Ishikawa (cell line): Measurements from ENCODE around the gene CEP135.

Experiments
- CEBPB ChIP-seq: IDR thresholded peaks from 2 replicates; pipeline ENCODE4 v1.6.1; 2012
- CREB1 ChIP-seq: IDR thresholded peaks from 2 replicates; pipeline ENCODE4 v1.6.1; 2012; ENCODE audit warnings: low read depth
- EGR1 ChIP-seq: IDR thresholded peaks from 2 replicates; pipeline ENCODE4 v1.6.1; 2012
- EP300 ChIP-seq: IDR thresholded peaks from 2 replicates; pipeline ENCODE4 v1.6.1; 2012; ENCODE audit warnings: borderline replicate concordance
- FOXM1 ChIP-seq: IDR thresholded peaks from 2 replicates; pipeline ENCODE4 v1.6.1; 2012; ENCODE audit warnings: low read depth, borderline replicate concordance
- MAX ChIP-seq: IDR thresholded peaks from 2 replicates; pipeline ENCODE4 v1.6.1; 2012
- NFIC ChIP-seq: IDR thresholded peaks from 2 replicates; pipeline ENCODE4 v1.6.1; 2012
- RAD21 ChIP-seq: IDR thresholded peaks from 2 replicates; pipeline ENCODE4 v1.6.1; 2012; ENCODE audit warnings: low read depth
- REST ChIP-seq: IDR thresholded peaks from 2 replicates; pipeline ENCODE4 v1.6.1; 2012; ENCODE audit warnings: low read depth, mild to moderate bottlenecking
- TAF1 ChIP-seq: IDR thresholded peaks from 2 replicates; pipeline ENCODE4 v1.6.1; 2012; ENCODE audit warnings: low read depth, mild to moderate bottlenecking
- TCF12 ChIP-seq: IDR thresholded peaks from 2 replicates; pipeline ENCODE4 v1.6.1; 2012; ENCODE audit warnings: low read depth
- TEAD4 ChIP-seq: IDR thresholded peaks from 2 replicates; pipeline ENCODE4 v1.6.1; 2012
- USF1 ChIP-seq: IDR thresholded peaks from 2 replicates; pipeline ENCODE4 v1.6.1; 2012
- YY1 ChIP-seq: IDR thresholded peaks from 2 replicates; pipeline ENCODE4 v1.6.1; 2012; ENCODE audit warnings: low read depth
- ZBTB7A ChIP-seq: IDR thresholded peaks from 2 replicates; pipeline ENCODE4 v1.6.1; 2012; ENCODE audit warnings: low read depth

The CEP135 gene

GRCh38 chr4:56003606-56004005, 54.9 kb downstream of the CEP135 start:
- TF ChIP-seq EP300 (no peak), MAX (no peak), CREB1 (no peak), TAF1 (no peak), ZBTB7A (no peak), USF1 (no peak), YY1 (no peak), CEBPB (no peak), FOXM1 (no peak), RAD21 (no peak), TCF12 (no peak), EGR1 (no peak), TEAD4 (no peak)

GRCh38 chr4:56004235-56004634, 55.5 kb downstream of the CEP135 start:
- TF ChIP-seq CEBPB (no peak), RAD21 (no peak), REST (no peak), NFIC (no peak), USF1 (no peak), FOXM1 (no peak), TEAD4 (no peak), EP300 (no peak), YY1 (no peak), MAX (no peak), TAF1 (no peak), TCF12 (no peak)

GRCh38 chr4:56007154-56007553, 58.4 kb downstream of the CEP135 start:
- TF ChIP-seq YY1 (no peak), RAD21 (no peak), EP300 (no peak), CEBPB (no peak), TEAD4 (no peak), MAX (no peak), EGR1 (no peak), NFIC (no peak)

GRCh38 chr4:56008206-56008605, 59.5 kb downstream of the CEP135 start:
- TF ChIP-seq ZBTB7A = no peak
- no peak for TF ChIP-seq YY1
- no peak for TF ChIP-seq TCF12
- TF ChIP-seq TAF1 = no peak
- TF ChIP-seq EP300 = no peak
- no peak for TF ChIP-seq TEAD4
- no peak for TF ChIP-seq EGR1
- TF ChIP-seq NFIC = no peak
- no peak for TF ChIP-seq REST
- TF ChIP-seq CREB1 = no peak
- TF ChIP-seq USF1 = no peak
- TF ChIP-seq MAX = no peak
- TF ChIP-seq CEBPB = no peak
- TF ChIP-seq FOXM1 = no peak

- no peak for TF ChIP-seq TEAD4
- no peak for TF ChIP-seq RAD21
- no peak for TF ChIP-seq FOXM1
- no peak for TF ChIP-seq EP300
- TF ChIP-seq CREB1 = no peak
- TF ChIP-seq NFIC = no peak
- TF ChIP-seq REST = no peak
- no peak for TF ChIP-seq MAX
- TF ChIP-seq ZBTB7A = no peak
- no peak for TF ChIP-seq TAF1
- no peak for TF ChIP-seq YY1
- no peak for TF ChIP-seq TCF12
- TF ChIP-seq USF1 = no peak
- TF ChIP-seq CEBPB = no peak
- no peak for TF ChIP-seq EGR1
Observed at GRCh38 chr4:56026596-56026995, 77.9 kb downstream of the CEP135 start.
